Measurements from ENCODE around the gene UGGT2. TPM values are rescaled to one million over a fixed set of nuclear protein-coding genes. Genes with fewer than 3 reads are reported as not detected.

The UGGT2 gene
- total RNA-seq, 3 donors from 2014 or later, result 16.6 to 25.5 (median 17.4) TPM

- Histone ChIP-seq H3K36me3 (ENCODE audit: low read depth) (no peaks in the 10 kb centered on the region), H3K9me3 (no peaks in the 10 kb centered on the region), H3K4me3 (no peak overlapping the region), H3K4me1 (ENCODE audit: low read depth) (no peaks in the 10 kb centered on the region)
- intact Hi-C loops (cut with DNase I, micrococcal nuclease), result no loop called here
- ATAC-seq (no peak), DNase-seq (no peak)
- TF ChIP-seq CTCF (IDR thresholded peaks at IDR 0.05), result no peak
Observed at GRCh38 chr13:95874286-95874685, 178.9 kb downstream of the UGGT2 start.

DNA sequence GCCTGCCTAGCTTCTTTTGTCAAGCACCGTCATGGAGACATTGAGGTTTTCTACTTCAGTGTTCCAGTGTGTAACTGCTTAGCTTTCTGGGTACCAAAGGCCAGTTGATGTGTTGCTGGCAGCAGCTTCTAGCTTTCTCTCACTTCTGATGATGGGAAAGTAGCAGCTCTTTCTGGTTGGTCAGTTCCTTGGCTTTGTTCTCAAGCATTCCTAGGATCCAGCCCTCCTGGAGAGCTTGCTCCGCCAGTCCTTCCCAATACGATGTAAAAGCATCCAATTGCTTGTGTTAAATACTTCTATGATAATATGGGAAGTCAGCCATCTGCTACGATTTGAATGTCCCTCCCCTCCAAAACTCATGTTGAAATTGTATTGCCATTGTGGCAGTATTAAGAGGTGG lies 182.8 kb downstream of the UGGT2 start:
- intact Hi-C loops (cut with DNase I, micrococcal nuclease), result no loop called here
- no peaks in the 10 kb centered on the region for H3K36me3 ChIP-seq (ENCODE audit: low read depth)
- ATAC-seq (no peak), DNase-seq (no peak)
- no peak for TF ChIP-seq CTCF (IDR thresholded peaks at IDR 0.05)
- no peak overlapping the region for H3K4me3 ChIP-seq
- H3K4me1 ChIP-seq (ENCODE audit: low read depth), result no peaks in the 10 kb centered on the region
- H3K9me3 ChIP-seq, result no peaks in the 10 kb centered on the region

- Histone ChIP-seq H3K4me1 (ENCODE audit: low read depth) (no peaks in the 10 kb centered on the region), H3K4me3 (no peak overlapping the region), H3K36me3 (ENCODE audit: low read depth) (no peaks in the 10 kb centered on the region), H3K9me3 (no peaks in the 10 kb centered on the region)
- ATAC-seq (no peak), DNase-seq (no peak)
- TF ChIP-seq CTCF (IDR thresholded peaks at IDR 0.05), result no peak
- intact Hi-C loops (cut with DNase I, micrococcal nuclease), result no loop called here
Observed at GRCh38 chr13:95865080-95865615, 188.1 kb downstream of the UGGT2 start.

GRCh38 chr13:95862408-95862807 lies 190.8 kb downstream of the UGGT2 start:
- H3K4me3 ChIP-seq, result no peak overlapping the region
- intact Hi-C loops (cut with DNase I, micrococcal nuclease), result no loop called here
- no peak for DNase-seq
- no peaks in the 10 kb centered on the region for H3K9me3 ChIP-seq
- H3K4me1 ChIP-seq (ENCODE audit: low read depth), result no peaks in the 10 kb centered on the region
- peak; percentile 56 for ATAC-seq
- H3K36me3 ChIP-seq (ENCODE audit: low read depth), result no peaks in the 10 kb centered on the region
- TF ChIP-seq CTCF (IDR thresholded peaks at IDR 0.05), result no peak

DNA sequence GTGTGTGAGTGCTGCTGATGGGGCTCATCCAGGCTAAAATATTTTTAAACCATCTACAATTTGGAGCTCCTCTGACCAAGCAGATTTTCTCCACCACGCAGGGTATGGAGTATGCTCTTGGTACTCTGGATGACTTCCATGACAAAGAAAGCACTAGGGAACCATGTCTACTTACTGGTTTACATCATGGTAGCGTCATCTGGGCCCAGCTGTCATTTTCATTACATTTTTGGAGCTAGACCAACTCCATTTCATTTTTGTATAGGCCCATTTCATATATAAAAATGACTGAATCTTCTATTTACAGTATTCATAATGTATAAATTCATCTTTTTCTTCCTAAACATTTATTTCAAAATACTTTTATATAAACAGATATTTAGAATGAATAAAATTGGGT lies 191.9 kb downstream of the UGGT2 start:
- DNase-seq, result no peak
- no peaks in the 10 kb centered on the region for H3K36me3 ChIP-seq (ENCODE audit: low read depth)
- no peaks in the 10 kb centered on the region for H3K4me1 ChIP-seq (ENCODE audit: low read depth)
- H3K4me3 ChIP-seq, result no peak overlapping the region
- no peak for ATAC-seq
- intact Hi-C loops (cut with DNase I, micrococcal nuclease), result no loop called here
- no peaks in the 10 kb centered on the region for H3K9me3 ChIP-seq
- no peak for TF ChIP-seq CTCF (IDR thresholded peaks at IDR 0.05)

Data from mucosa of descending colon (tissue), 3 donors.